Stimulated activated naive CD8-positive, alpha-beta T cell treated with anti-CD3 and anti-CD28 coated beads, Interleukin-15, amount 100 ng/mL, for 72 hours (primary cell): ENCODE measurements around the gene CCDC201.

Experiments used
- ATAC-seq: fragments of 150-1000 bp; cut with Tn5 transposase; 2 replicates; pipeline ENCODE4 v1.10.0; 2021; ENCODE audit warnings: mild to moderate bottlenecking, moderate library complexity
- DNase-seq, 2 donors: peaks; one replicate each; pipeline ENCODE4 v3.0.0; 2021 to 2022
- H3K27ac Mint-ChIP-seq, 2 donors: one replicate each; pipeline ENCODE4 v1.8.0; 2022; ENCODE audit warnings: mild to moderate bottlenecking in 2 of 2, mixed read lengths in 2 of 2, moderate library complexity in 2 of 2
- H3K27me3 Mint-ChIP-seq: one replicate; pipeline ENCODE4 v1.8.0; 2022; ENCODE audit warnings: mixed read lengths
- H3K4me1 Mint-ChIP-seq: one replicate; pipeline ENCODE4 v1.8.0; 2022; ENCODE audit warnings: mild to moderate bottlenecking, mixed read lengths
- H3K4me3 Mint-ChIP-seq, 2 donors: one replicate each; pipeline ENCODE4 v1.8.0; 2022; ENCODE audit warnings: mild to moderate bottlenecking in 2 of 2, mixed read lengths in 2 of 2, moderate library complexity in 1 of 2
- H3K9me3 Mint-ChIP-seq, 2 donors: one replicate each; pipeline ENCODE4 v1.8.0; 2022; ENCODE audit warnings: mixed read lengths in 2 of 2

The CCDC201 gene

GRCh38 chr7:45902820-45903219 is 29.9 kb upstream of the CCDC201 start:
- H3K4me1 Mint-ChIP-seq: no peaks in the 10 kb centered on the region
- ATAC-seq (no peak), DNase-seq (no peak)
- peaks cover 5% of the 10 kb centered on the region for H3K27me3 Mint-ChIP-seq
- H3K9me3 Mint-ChIP-seq: peaks cover 6% of the 10 kb centered on the region in 2 donors
- no peak overlapping the region for H3K4me3 Mint-ChIP-seq
- no peak overlapping the region for H3K27ac Mint-ChIP-seq

- Mint-ChIP-seq H3K27ac (no peak overlapping the region), H3K27me3 (peaks cover 6% of the 10 kb centered on the region), H3K4me3 (no peak overlapping the region), H3K9me3 (peaks cover 6% of the 10 kb centered on the region in 2 donors), H3K4me1 (no peaks in the 10 kb centered on the region)
- ATAC-seq (no peak), DNase-seq (no peak)
These were observed 28.7 kb upstream of the CCDC201 start for GRCh38 chr7:45901566-45901965.

GRCh38 chr7:45898222-45898621 is 25.3 kb upstream of the CCDC201 start:
- no peak for DNase-seq
- Mint-ChIP-seq H3K9me3 (peaks cover 6% of the 10 kb centered on the region in 2 donors), H3K4me1 (no peaks in the 10 kb centered on the region), H3K27me3 (peaks cover 34% of the 10 kb centered on the region), H3K4me3 (no peak overlapping the region), H3K27ac (no peak overlapping the region)
- ATAC-seq: no peak

DNA sequence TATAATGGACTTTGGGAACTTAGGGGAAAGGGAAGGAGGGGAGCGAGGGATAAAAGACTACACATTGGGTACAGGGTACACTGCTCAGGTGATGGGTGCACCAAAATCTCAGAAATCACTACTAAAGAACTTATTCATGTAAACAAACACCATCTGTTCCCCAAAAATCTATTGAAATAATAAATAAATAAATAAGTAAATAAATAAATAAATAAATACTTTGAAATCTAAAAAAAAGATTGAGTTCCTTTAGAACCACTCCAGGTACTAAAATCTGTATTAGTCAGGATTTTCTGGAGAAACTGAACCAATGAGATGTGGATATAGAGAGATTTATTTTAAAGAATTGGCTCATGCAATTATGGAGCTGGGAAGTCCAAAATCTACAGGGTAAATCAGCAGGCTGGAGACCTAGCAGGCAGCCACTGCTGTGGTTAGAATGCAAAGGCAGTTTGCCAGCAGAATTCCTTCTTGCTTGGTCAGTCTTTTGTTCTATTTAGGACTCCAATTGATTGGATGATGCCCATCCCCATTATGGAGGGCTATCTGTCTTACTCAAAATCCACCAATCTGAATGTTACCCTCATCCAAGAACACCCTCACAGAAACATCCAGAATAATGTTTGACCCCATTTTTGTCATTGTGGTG is 24.3 kb upstream of the CCDC201 start:
- no peak for ATAC-seq
- DNase-seq: no peak
- H3K27ac Mint-ChIP-seq: no peak overlapping the region
- H3K4me1 Mint-ChIP-seq: no peaks in the 10 kb centered on the region
- no peaks in the 10 kb centered on the region for H3K9me3 Mint-ChIP-seq
- no peak overlapping the region for H3K4me3 Mint-ChIP-seq
- H3K27me3 Mint-ChIP-seq: peaks cover 41% of the 10 kb centered on the region

- no peak for DNase-seq
- ATAC-seq: no peak
These were observed 21.8 kb upstream of the CCDC201 start for GRCh38 chr7:45894665-45895062.

GRCh38 chr7:45893996-45894664 is 21.2 kb upstream of the CCDC201 start:
- Mint-ChIP-seq H3K27me3 (peaks cover 71% of the 10 kb centered on the region), H3K27ac (no peak overlapping the region), H3K4me3 (no peak overlapping the region), H3K4me1 (no peaks in the 10 kb centered on the region), H3K9me3 (no peaks in the 10 kb centered on the region)
- no peak for DNase-seq
- ATAC-seq: no peak

More at GRCh38 chr7:45894665-45895062, 21.8 kb upstream of the CCDC201 start:
- Mint-ChIP-seq H3K27me3 (peaks cover 66% of the 10 kb centered on the region), H3K4me1 (no peaks in the 10 kb centered on the region), H3K4me3 (no peak overlapping the region), H3K9me3 (no peaks in the 10 kb centered on the region), H3K27ac (no peak overlapping the region)

DNA sequence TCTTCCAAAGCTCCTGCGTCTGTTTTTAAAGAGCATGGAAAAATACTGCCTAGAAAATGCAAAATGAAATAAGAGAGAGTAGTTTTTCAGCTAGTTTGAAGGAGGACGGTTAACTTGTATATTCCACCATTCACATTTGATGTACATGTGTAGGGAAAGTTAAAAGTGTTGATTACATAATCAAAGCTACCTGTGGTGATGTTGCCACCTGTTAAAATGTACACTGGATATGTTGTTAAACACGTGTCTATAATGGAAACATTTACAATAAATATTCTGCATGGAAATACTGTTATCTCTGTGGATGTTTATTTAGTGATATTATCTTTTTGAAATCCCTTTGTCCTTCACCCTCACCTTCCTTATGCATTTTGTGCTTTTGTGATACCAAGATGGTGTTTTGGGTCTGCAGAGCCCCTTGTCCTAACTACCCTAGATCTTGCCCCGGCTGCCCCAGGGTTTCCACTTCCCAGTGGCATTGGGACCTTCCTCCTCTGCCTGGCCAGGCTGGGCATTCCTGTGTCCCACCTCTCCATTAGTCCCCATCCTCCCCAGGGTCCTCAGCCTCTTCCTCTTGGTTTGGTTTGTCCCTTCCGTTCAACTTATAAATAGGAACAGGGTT is 20.6 kb upstream of the CCDC201 start:
- no peak overlapping the region for H3K27ac Mint-ChIP-seq
- DNase-seq (no peak), ATAC-seq (no peak)
- peaks cover 78% of the 10 kb centered on the region for H3K27me3 Mint-ChIP-seq
- H3K9me3 Mint-ChIP-seq: no peaks in the 10 kb centered on the region
- peaks cover 2% of the 10 kb centered on the region for H3K4me1 Mint-ChIP-seq
- H3K4me3 Mint-ChIP-seq: no peak overlapping the region

GRCh38 chr7:45892407-45893035 is 19.6 kb upstream of the CCDC201 start:
- Mint-ChIP-seq H3K27me3 (peaks cover 82% of the 10 kb centered on the region), H3K4me3 (no peak overlapping the region), H3K9me3 (no peaks in the 10 kb centered on the region), H3K27ac (no peak overlapping the region), H3K4me1 (peaks cover 6% of the 10 kb centered on the region)
- DNase-seq (no peak), ATAC-seq (no peak)

GRCh38 chr7:45891462-45892402 is 18.9 kb upstream of the CCDC201 start:
- DNase-seq: no peak
- peaks cover 6% of the 10 kb centered on the region for H3K4me1 Mint-ChIP-seq
- no peak for ATAC-seq
- H3K4me3 Mint-ChIP-seq: no peak overlapping the region
- H3K9me3 Mint-ChIP-seq: no peaks in the 10 kb centered on the region
- H3K27ac Mint-ChIP-seq: no peak overlapping the region
- peaks cover 89% of the 10 kb centered on the region for H3K27me3 Mint-ChIP-seq

DNA sequence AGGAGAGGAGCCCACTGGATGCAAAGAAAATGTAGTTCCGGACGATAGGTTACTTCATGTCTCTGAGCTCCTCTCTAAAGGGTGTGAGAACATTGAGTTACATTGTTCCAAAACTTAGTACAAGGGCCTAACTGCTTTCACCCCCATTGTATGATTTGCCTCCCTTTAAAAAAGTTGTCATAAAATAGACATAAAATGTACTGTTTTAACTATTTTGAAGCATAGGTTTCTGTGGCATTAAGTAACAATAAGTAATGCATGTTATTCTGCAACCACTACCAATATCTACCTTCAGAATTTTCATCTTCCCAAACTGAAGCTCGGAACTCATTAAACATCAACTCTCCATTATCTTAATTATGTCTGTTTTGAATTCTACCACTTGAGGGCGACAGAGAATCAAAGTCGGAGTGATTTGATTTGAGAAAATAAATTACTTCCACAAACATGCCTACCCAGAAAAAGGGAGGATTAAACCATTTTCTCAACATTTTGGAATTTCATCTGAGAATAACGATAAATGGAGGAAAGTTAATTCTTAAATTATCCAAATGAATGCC is 18.1 kb upstream of the CCDC201 start:
- ATAC-seq: no peak
- H3K27me3 Mint-ChIP-seq: peaks cover 89% of the 10 kb centered on the region
- DNase-seq: no peak
- peaks cover 6% of the 10 kb centered on the region for H3K4me1 Mint-ChIP-seq
- no peaks in the 10 kb centered on the region for H3K9me3 Mint-ChIP-seq
- no peak overlapping the region for H3K27ac Mint-ChIP-seq
- H3K4me3 Mint-ChIP-seq: no peak overlapping the region

- no peak for DNase-seq
- no peak overlapping the region for H3K4me3 Mint-ChIP-seq
- peaks cover 6% of the 10 kb centered on the region for H3K4me1 Mint-ChIP-seq
- no peak overlapping the region for H3K27ac Mint-ChIP-seq
- H3K27me3 Mint-ChIP-seq: peaks cover 85% of the 10 kb centered on the region
- H3K9me3 Mint-ChIP-seq: no peaks in the 10 kb centered on the region
- no peak for ATAC-seq
These were observed 17.4 kb upstream of the CCDC201 start for GRCh38 chr7:45890125-45890901.

DNA sequence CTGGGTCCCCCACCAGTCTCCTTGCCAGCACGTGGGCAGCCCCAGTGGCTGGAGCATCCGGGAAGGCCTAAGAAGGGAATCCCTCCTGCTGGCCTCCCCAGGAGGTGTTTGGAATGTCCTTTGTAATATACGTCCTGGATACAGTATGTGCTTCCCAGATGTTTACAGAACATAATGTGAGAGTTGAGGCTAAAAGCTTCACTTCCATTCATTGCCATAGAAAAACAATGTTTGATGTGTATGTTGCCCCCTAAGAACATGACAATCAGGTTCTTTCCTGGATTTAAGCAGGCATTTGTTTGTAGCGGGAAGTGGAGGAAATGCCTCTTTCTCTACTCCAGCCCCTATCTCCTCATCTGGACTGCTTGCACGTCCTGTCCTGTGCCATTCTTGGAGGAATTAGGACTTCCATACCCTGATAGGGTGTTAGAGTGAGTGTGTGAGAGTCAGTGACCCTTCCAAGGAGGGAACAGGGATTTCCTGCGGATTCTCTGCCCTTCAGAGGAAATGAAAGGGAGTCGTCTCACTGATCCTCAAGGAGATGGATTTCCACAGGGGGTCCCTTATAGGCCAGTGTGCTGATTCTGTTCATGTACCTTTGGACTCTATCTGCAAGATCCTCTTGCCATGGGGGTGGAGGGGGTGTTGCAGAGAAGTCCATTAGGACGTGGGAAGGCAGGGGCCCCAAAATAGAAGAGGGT is 16.6 kb upstream of the CCDC201 start:
- peaks cover 6% of the 10 kb centered on the region for H3K4me1 Mint-ChIP-seq
- ATAC-seq (no peak), DNase-seq (no peak)
- peaks cover 86% of the 10 kb centered on the region for H3K27me3 Mint-ChIP-seq
- no peak overlapping the region for H3K4me3 Mint-ChIP-seq
- H3K27ac Mint-ChIP-seq: no peak overlapping the region
- no peaks in the 10 kb centered on the region for H3K9me3 Mint-ChIP-seq

DNA sequence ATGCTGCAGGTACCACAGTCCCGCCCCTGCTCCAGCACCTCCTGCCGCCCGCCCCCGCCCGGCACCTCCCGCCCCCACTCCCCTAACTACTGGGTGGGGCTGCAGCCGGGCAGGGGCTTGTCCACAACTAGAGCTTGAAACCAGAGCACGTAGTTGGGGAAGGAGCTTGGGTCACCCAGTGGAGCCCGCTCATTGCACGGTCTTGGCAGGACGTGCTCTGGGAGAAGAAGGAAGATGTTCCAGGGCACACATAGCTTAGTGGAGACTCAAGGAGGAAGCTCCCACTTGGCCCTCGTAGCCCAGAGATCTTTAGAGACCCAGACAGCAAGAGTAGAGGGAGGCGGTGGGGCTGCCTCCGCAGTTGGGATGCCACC is 16.1 kb upstream of the CCDC201 start:
- Mint-ChIP-seq H3K4me3 (no peak overlapping the region), H3K4me1 (peaks cover 6% of the 10 kb centered on the region), H3K27me3 (peaks cover 85% of the 10 kb centered on the region), H3K27ac (no peak overlapping the region), H3K9me3 (no peaks in the 10 kb centered on the region)
- no peak for DNase-seq
- peak; percentile 15 for ATAC-seq
